HG03025 (cell line): ENCODE results near the gene PELI3.

Experiments used
- ATAC-seq: cut with Tn5 transposase; IDR thresholded peaks from one replicate; pipeline ENCODE4 v1.9.1; 2021; ENCODE audit warnings: mild to moderate bottlenecking, moderate library complexity; ENCODE audit not compliant: unreplicated experiment, low FRiP score

PELI3 gene

GRCh38 chr11:66473167-66473566, 6.5 kb downstream of the PELI3 start:
- no peak for ATAC-seq

DNA sequence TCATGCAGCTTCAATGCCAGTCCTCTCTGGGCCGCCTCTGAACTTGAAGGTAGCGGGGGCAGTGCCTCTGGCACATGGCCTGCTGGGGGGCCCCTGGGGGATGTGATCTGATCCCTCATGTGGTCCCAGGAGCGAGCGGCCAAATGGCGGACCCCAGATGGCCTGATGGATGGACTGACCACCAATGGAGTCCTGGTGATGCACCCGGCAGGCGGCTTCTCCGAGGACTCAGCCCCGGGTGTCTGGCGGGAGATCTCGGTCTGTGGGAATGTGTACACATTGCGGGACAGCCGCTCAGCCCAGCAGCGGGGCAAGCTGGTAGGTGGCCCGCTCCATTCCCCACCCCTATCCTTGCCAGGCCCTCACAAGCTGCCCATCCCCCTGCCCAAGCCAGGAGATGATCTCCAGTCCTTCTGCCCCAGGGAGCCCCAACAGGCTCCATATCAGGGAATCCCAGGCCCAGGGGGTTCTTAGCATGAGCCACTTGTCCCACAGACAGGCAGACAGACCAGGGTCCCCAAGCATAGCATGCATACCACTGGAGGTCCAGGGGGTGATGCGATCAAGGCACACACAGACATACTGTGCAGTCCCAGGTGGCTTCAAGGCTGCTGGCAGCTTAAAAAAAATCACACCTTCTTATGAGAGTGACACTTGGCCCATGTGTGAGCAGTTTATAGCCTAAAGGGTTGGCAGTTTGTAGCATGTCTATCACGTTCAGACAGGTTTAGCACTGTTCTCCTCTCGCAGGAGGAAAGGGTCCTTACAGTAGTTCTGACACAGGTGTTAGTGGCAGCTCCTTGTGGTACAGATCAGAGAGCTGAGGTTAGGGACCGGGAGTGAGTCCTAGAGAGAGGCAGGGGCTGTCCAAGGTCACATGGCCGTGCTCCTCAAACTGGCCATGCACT, 7.2 kb downstream of the PELI3 start:
- no peak for ATAC-seq

DNA sequence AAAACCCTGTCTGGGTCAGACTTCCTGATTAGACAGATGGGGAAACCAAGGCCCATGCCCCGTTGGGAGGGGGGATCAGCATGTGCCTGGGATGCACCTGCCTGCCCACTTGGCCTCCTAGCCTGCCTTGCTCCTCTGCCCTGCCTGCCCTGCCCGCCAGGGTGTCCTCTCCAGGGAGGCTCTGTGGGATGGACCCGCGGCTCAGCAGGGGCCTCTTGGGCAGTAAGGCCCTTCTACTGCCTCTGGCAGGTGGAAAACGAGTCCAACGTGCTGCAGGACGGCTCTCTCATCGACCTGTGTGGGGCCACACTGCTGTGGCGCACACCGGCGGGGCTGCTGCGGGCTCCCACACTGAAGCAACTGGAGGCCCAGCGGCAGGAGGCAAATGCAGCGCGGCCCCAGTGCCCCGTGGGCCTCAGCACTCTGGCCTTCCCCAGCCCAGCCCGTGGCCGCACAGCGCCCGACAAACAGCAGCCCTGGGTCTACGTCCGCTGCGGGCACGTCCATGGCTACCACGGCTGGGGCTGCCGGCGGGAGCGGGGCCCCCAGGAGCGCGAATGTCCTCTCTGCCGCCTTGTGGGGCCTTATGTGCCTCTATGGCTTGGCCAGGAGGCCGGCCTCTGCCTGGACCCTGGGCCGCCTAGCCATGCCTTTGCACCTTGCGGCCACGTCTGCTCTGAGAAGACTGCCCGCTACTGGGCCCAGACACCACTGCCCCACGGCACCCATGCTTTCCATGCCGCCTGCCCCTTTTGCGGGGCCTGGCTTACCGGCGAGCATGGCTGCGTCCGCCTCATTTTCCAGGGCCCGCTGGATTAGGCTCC, 8.9 kb downstream of the PELI3 start:
- no peak for ATAC-seq

DNA sequence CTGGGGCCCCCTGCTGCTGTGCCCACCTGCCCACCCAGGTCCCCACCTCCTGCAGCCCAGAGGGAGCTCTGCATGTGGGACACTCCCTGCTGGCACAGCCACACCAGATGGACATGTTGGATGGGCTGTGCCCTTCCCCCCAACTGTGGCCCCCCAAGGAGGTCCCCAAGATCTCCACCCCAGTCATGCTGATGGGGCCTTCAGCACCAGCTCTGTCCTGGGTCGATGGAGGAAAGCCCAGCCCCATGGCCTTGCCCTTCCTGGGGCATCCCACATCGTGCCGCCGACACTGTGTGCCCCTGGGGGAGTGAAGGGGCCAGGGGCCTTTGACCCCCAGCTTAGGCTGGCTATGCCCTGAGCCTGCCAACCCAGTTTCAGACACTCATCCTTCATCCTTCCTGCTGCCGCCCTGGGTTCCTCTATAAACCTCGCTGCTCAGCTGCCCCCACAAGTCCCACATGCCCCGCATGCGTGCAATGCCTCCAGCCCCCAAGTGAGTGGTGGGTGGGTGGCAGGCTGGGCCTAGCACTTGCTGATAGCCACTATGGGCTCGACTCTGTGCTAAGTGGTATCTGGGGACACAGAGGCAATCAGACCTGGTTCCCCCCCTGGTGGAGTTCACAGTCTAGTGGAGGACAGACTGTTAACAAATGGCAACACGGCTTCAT, 9.6 kb downstream of the PELI3 start:
- no peak for ATAC-seq

DNA sequence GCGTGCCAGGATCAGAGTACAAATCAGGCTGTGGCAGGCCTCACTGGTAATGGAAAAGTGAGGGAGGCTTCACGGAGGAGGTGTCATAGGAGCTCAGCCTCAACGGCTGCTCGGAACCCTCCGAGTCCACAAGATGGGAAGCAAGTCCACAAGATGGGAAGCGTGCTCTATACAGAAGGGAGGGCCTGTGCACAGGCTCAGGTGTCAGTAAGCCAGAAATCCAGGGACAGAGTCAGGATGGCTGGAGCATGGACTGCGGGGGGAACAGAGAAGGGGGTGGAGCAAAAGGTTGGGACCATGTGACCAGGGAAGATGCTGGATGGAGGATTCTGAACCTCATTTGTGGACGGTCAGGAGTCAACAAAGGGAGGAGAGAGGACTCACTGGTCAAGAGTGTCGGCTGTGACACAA, 10.1 kb downstream of the PELI3 start:
- ATAC-seq = no peak

DNA sequence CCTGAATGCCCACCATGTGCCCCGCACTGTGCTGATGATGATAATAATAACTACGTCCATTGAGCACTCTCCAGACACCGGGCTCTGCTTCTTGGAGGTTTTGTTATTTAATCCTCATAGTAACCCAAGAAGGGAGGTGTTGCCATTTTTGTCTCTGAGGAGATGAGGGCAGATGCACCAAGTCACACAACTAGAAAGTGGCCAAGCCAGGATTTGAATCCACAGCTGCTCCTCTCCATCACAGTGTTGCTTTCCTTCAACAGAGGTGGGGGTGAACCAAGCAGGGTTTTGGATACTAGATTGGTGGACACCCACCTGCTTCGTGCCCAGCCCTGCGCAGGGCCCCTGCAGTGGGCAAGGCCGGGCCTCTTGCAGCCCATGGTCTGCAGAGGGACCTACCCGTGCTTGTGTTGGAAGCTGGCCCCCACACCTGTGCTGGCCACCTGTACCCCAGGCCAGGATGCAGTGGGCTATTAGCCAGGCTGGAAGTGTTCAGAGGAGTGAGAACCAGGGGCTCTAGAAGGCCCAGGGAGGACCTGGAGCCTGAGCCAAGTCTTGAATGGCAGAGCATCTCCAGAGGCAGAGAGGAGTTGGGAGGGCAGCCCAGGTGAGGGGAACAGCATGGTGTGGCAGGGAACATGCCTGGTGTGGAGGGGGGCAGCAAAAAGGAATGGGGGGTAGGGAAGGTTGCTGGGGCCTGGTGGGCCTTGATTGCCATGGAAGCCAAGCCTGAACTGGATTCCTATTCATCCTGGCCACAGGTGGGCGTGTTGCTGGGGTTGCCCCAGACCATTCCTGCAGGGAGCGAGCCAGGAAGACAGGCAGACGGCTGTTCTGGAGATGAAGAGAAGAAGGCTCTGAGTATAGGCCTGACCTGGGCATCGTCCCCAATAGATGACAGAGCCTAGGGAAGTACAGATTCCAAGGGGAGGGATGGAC, 10.8 kb downstream of the PELI3 start:
- ATAC-seq = no peak

DNA sequence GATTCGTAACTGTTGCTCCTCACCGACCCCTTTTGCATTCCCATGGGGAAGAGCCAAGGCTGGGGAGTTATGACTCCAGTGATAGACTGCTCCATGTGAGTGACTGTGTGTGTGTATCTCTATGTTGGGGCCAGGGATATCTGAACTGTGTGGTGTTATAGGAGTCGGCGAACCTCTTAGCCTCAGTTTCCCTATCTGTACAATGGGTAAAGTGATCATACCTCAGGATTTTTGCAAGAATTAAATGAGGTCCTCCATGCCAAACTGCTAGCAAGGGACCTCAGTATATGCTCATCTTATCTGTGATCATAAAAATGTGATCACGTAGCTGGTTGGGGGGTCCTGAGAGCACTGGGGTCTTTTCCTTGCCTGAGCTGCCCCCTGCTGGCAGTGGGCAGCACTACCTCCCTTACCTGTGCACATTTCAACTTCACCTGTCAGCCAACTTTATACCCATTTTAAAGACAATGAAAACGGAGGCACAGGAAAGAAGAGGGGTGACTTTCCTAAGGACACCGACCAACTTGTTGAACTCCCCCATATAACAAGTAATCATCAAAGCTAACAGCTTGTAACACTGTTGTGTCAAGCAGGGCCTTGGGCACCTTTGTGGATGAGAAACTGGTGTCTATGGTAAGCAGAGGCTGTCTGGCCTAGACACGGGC, 12.2 kb downstream of the PELI3 start:
- ATAC-seq = no peak

DNA sequence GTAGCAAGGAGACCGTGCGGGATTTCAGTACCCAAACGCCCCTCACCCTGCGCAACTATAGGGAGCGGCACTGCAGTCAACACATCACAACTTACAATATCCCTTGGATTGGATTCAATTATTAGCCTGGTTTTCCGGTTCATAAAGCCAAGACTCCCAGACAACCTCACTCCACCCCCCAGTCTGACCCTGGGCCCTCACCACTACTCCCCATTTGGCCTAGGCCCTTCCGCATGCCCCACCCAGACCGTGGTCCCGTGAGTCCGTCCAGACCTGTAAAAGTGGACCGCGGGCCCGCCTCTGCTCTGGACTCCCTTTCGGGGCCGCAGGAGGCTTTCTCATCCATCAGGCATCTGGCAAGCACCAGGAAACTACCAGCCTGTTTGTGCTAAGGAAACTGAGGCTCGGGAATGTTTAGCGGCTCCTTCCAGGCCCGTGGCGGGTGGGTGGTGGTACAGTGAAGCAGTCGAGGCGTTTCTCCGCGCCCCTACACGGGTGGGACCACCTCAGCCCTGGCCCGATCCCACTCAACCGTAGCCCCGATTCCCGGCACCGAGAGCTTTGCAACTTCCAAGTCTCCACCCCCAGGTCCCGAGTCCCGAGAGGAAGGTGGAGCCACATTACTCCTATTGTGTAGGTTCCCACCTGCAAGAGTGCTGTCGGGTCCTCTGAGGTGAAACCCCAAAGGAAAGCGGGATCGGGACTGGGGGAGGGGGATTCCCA, 12.8 kb downstream of the PELI3 start:
- peak; percentile 13 for ATAC-seq

DNA sequence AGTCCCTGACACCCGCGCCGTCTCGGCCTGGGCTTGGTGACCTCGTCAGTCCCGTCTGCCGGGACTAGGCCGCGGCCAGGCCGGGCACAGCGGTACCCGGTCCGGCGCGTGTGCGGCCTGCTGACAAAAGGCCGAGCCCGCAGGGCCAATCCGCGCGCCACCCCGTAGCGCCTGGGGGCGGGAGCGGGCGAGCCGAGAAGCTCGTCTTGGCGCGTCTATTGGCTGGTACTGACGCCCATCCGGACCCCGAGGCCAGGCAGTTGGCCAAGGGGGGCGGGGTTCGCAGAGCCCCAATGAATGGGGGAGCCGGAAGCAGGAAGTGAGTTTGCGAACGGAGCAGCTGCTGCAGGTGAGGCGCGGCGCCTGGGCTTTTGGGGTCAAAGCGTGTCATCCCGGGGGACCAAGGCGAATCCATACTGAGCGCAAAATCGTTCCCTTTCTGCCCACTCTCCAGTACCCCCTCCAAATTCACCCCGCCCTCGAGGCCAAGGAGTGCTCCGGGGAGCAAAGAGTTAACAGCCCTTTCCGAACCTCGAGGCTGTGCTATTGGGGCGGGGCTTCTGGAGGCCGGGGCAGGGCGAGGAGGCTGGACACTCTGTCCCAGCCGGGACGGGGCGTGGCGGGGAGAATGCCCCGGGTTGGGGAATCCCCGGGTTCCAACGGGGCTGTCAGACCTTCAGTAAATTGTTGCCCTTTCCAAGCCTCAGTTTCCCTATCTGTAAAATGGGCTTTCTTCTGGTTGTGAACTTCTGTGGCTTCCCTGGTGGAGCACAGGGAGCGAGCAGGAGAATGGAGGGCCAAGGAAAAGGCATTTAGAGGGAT, 13.6 kb downstream of the PELI3 start, which contains the start of gene DPP3:
Gene DPP3, plus strand, starts transcription at position 318 of the 822 bp plus-strand sequence. CDS start 1,767 bp downstream, outside the sequence.
- ATAC-seq = peak; percentile 72

GRCh38 chr11:66484806-66485380, 18.2 kb downstream of the PELI3 start:
- ATAC-seq = no peak

DNA sequence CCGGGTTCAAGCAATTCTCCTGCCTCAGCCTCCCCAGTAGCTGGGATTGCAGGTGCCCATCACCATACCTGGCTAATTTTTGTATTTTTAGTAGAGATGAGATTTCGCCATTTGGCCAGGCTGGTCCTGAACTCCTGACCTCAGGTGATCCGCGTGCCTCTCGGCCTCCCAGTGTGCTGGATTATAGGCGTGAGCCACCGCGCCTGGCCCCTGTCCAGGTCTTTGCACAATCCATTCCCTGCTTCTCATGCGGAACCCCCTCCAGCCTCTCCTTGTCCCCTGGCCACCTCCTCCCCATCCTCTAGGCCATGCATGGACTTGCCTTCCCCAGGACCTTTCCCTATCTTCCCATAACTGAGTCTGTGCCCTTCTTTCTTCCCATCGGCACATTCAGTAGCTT, 22.3 kb downstream of the PELI3 start:
- ATAC-seq = no peak

- ATAC-seq = no peak
Measured at GRCh38 chr11:66489636-66490035, 22.9 kb downstream of the PELI3 start.

- no peak for ATAC-seq
Measured at GRCh38 chr11:66491315-66491935, 24.7 kb downstream of the PELI3 start.

DNA sequence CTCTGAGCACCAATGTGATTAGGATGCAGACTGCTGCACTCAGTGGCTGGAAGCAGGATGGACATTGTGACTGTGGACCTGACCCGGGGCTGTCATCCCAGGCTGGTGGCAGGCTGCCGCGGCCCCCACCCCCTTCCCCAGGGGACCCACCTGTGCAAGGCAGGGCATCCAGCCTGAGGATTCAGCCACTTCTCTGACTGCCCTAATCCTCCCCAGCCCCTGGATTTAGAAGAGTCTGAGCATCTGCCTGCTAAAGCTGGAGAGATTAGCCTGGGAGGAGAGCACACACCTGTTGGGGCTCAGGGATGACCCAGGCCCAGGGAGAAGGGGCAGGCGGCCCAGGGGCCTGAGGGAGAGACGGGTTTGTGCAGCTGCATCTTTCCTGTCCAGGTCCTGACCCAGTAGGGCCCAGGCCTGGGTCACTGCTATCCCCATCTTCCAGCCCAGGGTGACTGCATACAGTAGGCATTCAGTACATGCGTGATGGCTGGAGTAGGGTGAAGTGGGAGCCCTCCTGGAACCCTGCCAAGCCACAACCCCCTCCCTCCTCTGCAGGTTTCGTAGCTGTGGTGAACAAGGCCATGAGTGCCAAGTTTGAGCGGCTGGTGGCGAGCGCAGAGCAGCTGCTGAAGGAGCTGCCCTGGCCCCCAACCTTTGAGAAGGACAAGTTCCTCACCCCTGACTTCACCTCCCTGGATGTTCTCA, 25.6 kb downstream of the PELI3 start:
- ATAC-seq = no peak

GRCh38 chr11:66493130-66493529, 26.4 kb downstream of the PELI3 start:
- ATAC-seq = no peak

GRCh38 chr11:66494458-66494857, 27.8 kb downstream of the PELI3 start:
- no peak for ATAC-seq
